Mesodermal cell (in vitro differentiated cells): ENCODE data around the gene TIAM1.

Experiments
- H3K27ac ChIP-seq: 2 replicates; pipeline ENCODE4 v1.7.0; 2013; ENCODE audit warnings: mild to moderate bottlenecking, low read depth, low read length, moderate library complexity; ENCODE audit not compliant: severe bottlenecking
- H3K36me3 ChIP-seq: 2 replicates; pipeline ENCODE4 v1.7.1; 2013; ENCODE audit warnings: mild to moderate bottlenecking, low read length, moderate library complexity; ENCODE audit not compliant: control insufficient read depth, insufficient read depth
- H3K4me1 ChIP-seq: one replicate; pipeline ENCODE4 v1.7.1; 2013; ENCODE audit warnings: mild to moderate bottlenecking, low read length; ENCODE audit not compliant: insufficient read depth, control insufficient read depth, poor library complexity, severe bottlenecking
- H3K4me3 ChIP-seq: 2 replicates; pipeline ENCODE4 v1.7.0; 2013; ENCODE audit warnings: low read length, control low read depth, mild to moderate bottlenecking; ENCODE audit not compliant: insufficient read depth, poor library complexity, severe bottlenecking; ENCODE audit errors: extremely low read depth
- H3K9me3 ChIP-seq: 2 replicates; pipeline ENCODE4 v1.7.1; 2013; ENCODE audit warnings: mild to moderate bottlenecking, low read length, moderate library complexity; ENCODE audit not compliant: control insufficient read depth
- WGBS, 2 experiments: methylation state at CpG; one replicate each; pipeline ENCODE4 v1.1.5; 2013; ENCODE audit warnings: missing lambda C conversion rate in 2 of 2; ENCODE audit not compliant: insufficient coverage in 2 of 2; 5-methylcytosine and 5-hydroxymethylcytosine counted together

Gene TIAM1

GRCh38 chr21:31340942-31341487 lies 3.0 kb downstream of the TIAM1 start:
- 67 to 93% methylated on average over 1 to 2 of the region's 4 CpGs for WGBS, 2 experiments
- no peak overlapping the region for H3K27ac ChIP-seq
- H3K9me3 ChIP-seq: no peaks in the 10 kb centered on the region
- no peak overlapping the region for H3K4me3 ChIP-seq
- H3K36me3 ChIP-seq: no peaks in the 10 kb centered on the region
- H3K4me1 ChIP-seq: peaks cover 14% of the 10 kb centered on the region

GRCh38 chr21:31340514-31340913 lies 3.5 kb downstream of the TIAM1 start:
- Histone ChIP-seq H3K9me3 (no peaks in the 10 kb centered on the region), H3K4me3 (no peak overlapping the region), H3K4me1 (peaks cover 14% of the 10 kb centered on the region), H3K36me3 (peaks cover 3% of the 10 kb centered on the region), H3K27ac (no peak overlapping the region)
- WGBS, 2 experiments: 96 to 100% methylated on average over 4 of the region's 6 CpGs

- Histone ChIP-seq H3K4me1 (peaks cover 14% of the 10 kb centered on the region), H3K27ac (no peak overlapping the region), H3K4me3 (no peak overlapping the region), H3K36me3 (peaks cover 3% of the 10 kb centered on the region), H3K9me3 (no peaks in the 10 kb centered on the region)
- WGBS, 2 experiments: 88 to 89% methylated on average over 3 of the region's 4 CpGs
Measured at GRCh38 chr21:31339721-31340120, 4.3 kb downstream of the TIAM1 start.

- H3K27ac ChIP-seq: no peak overlapping the region
- H3K4me1 ChIP-seq: peaks cover 14% of the 10 kb centered on the region
- 63 to 100% methylated on average over 1 of the region's 3 CpGs for WGBS, 2 experiments
- H3K9me3 ChIP-seq: no peaks in the 10 kb centered on the region
- peaks cover 3% of the 10 kb centered on the region for H3K36me3 ChIP-seq
- no peak overlapping the region for H3K4me3 ChIP-seq
Measured at GRCh38 chr21:31338908-31339368, 5.1 kb downstream of the TIAM1 start.

- Histone ChIP-seq H3K36me3 (peaks cover 3% of the 10 kb centered on the region), H3K4me3 (no peak overlapping the region), H3K4me1 (peaks cover 14% of the 10 kb centered on the region), H3K27ac (no peak overlapping the region), H3K9me3 (no peaks in the 10 kb centered on the region)
- 91 to 92% methylated on average over 21 to 25 of the region's 25 CpGs for WGBS, 2 experiments
Measured at GRCh38 chr21:31337996-31338907, 5.8 kb downstream of the TIAM1 start.

GRCh38 chr21:31337086-31337485 lies 7.0 kb downstream of the TIAM1 start:
- H3K27ac ChIP-seq: no peak overlapping the region
- H3K9me3 ChIP-seq: no peaks in the 10 kb centered on the region
- 78 to 100% methylated on average over 1 to 2 of the region's 3 CpGs for WGBS, 2 experiments

GRCh38 chr21:31336739-31337040 lies 7.4 kb downstream of the TIAM1 start:
- Histone ChIP-seq H3K36me3 (peaks cover 4% of the 10 kb centered on the region), H3K9me3 (no peaks in the 10 kb centered on the region), H3K27ac (peak overlapping the region; percentile 30), H3K4me1 (peaks cover 6% of the 10 kb centered on the region), H3K4me3 (no peak overlapping the region)
- WGBS, 2 experiments: 90 to 92% methylated on average over 5 to 6 of the region's 6 CpGs

More at GRCh38 chr21:31337086-31337485, 7.0 kb downstream of the TIAM1 start:
- Histone ChIP-seq H3K36me3 (peaks cover 3% of the 10 kb centered on the region), H3K4me1 (peaks cover 6% of the 10 kb centered on the region), H3K4me3 (no peak overlapping the region)

- Histone ChIP-seq H3K4me3 (no peak overlapping the region), H3K36me3 (peaks cover 10% of the 10 kb centered on the region), H3K9me3 (no peaks in the 10 kb centered on the region), H3K4me1 (peaks cover 6% of the 10 kb centered on the region), H3K27ac (peak overlapping the region; percentile 30)
- WGBS, 2 experiments: 91 to 94% methylated on average over 9 to 11 of the region's 12 CpGs
Measured at GRCh38 chr21:31335957-31336738, 7.9 kb downstream of the TIAM1 start.

- Histone ChIP-seq H3K4me1 (peaks cover 6% of the 10 kb centered on the region), H3K4me3 (no peak overlapping the region), H3K27ac (no peak overlapping the region), H3K9me3 (no peaks in the 10 kb centered on the region), H3K36me3 (peaks cover 19% of the 10 kb centered on the region)
- WGBS, 2 experiments: 89 to 92% methylated on average over 7 to 10 of the region's 10 CpGs
Measured at GRCh38 chr21:31334648-31335121, 9.4 kb downstream of the TIAM1 start.

GRCh38 chr21:31332525-31332924 lies 11.5 kb downstream of the TIAM1 start:
- no peak overlapping the region for H3K4me3 ChIP-seq
- WGBS, 2 experiments: 60% methylated on average over 1 of the region's 2 CpGs; no CpG with 5 or more reads in 1 of the 2 experiments

More at GRCh38 chr21:31332525-31332924, 11.5 kb downstream of the TIAM1 start:
- peaks cover 6% of the 10 kb centered on the region for H3K4me1 ChIP-seq
- no peaks in the 10 kb centered on the region for H3K9me3 ChIP-seq
- no peak overlapping the region for H3K27ac ChIP-seq
- H3K36me3 ChIP-seq: peaks cover 19% of the 10 kb centered on the region
